ENCODE results near the gene PM20D1. TPM values are rescaled to one million over a fixed set of nuclear protein-coding genes. Genes with fewer than 3 reads are reported as not detected.

Gene PM20D1
- total and polyA plus RNA-seq, 10 of the 15 experiments (the other 5 are each of a cell fraction or from before 2014, with no cell fraction given), result not detected

DNA sequence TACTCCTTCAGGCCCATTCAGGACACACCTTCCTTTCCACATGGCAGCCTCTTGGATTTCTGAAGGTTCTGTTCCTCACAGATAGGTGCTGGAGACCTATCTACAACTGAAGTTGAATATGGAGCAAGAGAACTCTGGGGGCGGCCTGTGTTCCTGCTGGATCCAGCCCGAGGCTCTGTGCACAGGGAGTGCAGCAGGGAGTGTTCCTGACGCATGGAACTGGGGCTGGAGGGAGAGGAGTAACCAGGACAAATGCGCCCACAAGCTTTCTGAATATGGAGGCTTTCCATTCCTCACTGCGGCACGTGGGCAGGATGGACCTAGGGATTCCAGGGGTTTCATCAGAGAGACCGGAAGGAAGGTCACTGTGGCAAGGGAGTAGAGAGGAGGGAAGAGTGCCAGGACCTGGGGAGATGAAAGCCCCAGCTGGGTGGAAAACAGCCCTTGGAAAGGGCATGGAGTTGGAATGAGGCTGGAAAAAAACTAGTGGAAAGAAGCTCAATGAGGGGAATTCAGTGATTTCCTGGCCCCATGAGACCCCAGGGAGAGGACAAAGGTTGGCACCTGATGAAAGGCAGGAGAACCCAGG is 12.5 kb downstream of the PM20D1 start:
- ChIA-PET POLR2A (no interaction called here), RAD21 (ENCODE audit: unreplicated experiment) (no interaction called here), CTCF (interaction anchor here (1.4 kb wide), 1 partner anchor 45 kb away, joined by 4 read pairs; no protein-coding TSS in a partner anchor), SMC1A (ENCODE audit: uncharacterized antibody, unreplicated experiment) (interaction anchor here (0.6 to 1.7 kb wide), 2 partner anchors 10 to 45 kb away, joined by 3 to 4 read pairs; no protein-coding TSS in a partner anchor)
- Histone ChIP-seq H3K36me3 (ENCODE audit: control insufficient read depth in 2 of 2, insufficient read depth in 2 of 2, low read length in 1 of 2) (no peaks in the 10 kb centered on the region), H2AFZ (ENCODE audit: control insufficient read depth, low read depth, low read length) (no peak overlapping the region), H3K79me2 (ENCODE audit: control insufficient read depth, insufficient read depth, low read length) (no peaks in the 10 kb centered on the region), H3K27me3 (replicated peaks in 1 of 2; ENCODE audit: control insufficient read depth in 2 of 2, insufficient read depth in 2 of 2, low read length in 1 of 2) (no peaks in the 10 kb centered on the region), H3K4me3 (no peak overlapping the region), H3K9ac (ENCODE audit: control insufficient read depth, insufficient read depth, low read length) (no peak overlapping the region), H3K4me2 (ENCODE audit: control insufficient read depth, insufficient read depth) (no peak overlapping the region), H4K20me1 (ENCODE audit: control insufficient read depth, insufficient read depth) (no peaks in the 10 kb centered on the region), H3K9me3 (replicated peaks; ENCODE audit: control insufficient read depth, insufficient read depth, low read length) (no peaks in the 10 kb centered on the region), H3K27ac (ENCODE audit: control insufficient read depth, insufficient read depth) (no peak overlapping the region), H3K4me1 (ENCODE audit: control insufficient read depth, insufficient read depth, low read length) (no peaks in the 10 kb centered on the region)
- ATAC-seq, result no peak
- intact Hi-C loops (cut with micrococcal nuclease; ENCODE audit: unreplicated experiment), result no loop called here
- WGBS (ENCODE audit: insufficient coverage, insufficient replicate concordance, low lambda C conversion rate, missing lambda C conversion rate), result 38% methylated on average over 7 of the region's 7 CpGs
- BruUV-seq (replicated peaks), result no TSS peak
- in situ Hi-C loops (cut with MboI), result no loop called here
- DNase-seq (ENCODE audit: low read depth, low spot score), result no peak
- TF ChIP-seq NFIC (IDR thresholded peaks at IDR 0.05; ENCODE audit: low read depth, low read length), result no peak
- TF ChIP-seq E2F4 (IDR thresholded peaks at IDR 0.05; ENCODE audit: low read depth, low read length), result no peak
- TF ChIP-seq BCL11A (IDR thresholded peaks at IDR 0.05; ENCODE audit: low read depth, low read length), result no peak
- no peak for TF ChIP-seq POU2F2 (IDR thresholded peaks at IDR 0.05; ENCODE audit: borderline replicate concordance, low read depth, low read length)
- no peak for TF ChIP-seq ASH2L (IDR thresholded peaks at IDR 0.05; ENCODE audit: borderline replicate concordance, low read depth)
- no peak for TF ChIP-seq SUPT20H (IDR thresholded peaks at IDR 0.05; ENCODE audit: borderline replicate concordance, control insufficient read depth, low read depth, low read length)
- TF ChIP-seq NRF1 (conservative IDR thresholded peaks at IDR 0.05; ENCODE audit: low read depth, low read length), result no peak
- no peak for TF ChIP-seq CBX3 (IDR thresholded peaks at IDR 0.05; ENCODE audit: borderline replicate concordance, low read depth)
- TF ChIP-seq RB1 (IDR thresholded peaks at IDR 0.05; ENCODE audit: borderline replicate concordance), result no peak
- no peak for TF ChIP-seq SPI1 (IDR thresholded peaks at IDR 0.05; ENCODE audit: borderline replicate concordance, insufficient read depth, low read depth, low read length)
- no peak for TF ChIP-seq CHD4 (IDR thresholded peaks at IDR 0.05)
- TF ChIP-seq NFYA (IDR thresholded peaks at IDR 0.05; ENCODE audit: borderline replicate concordance, low read depth, low read length), result no peak
- no peak for TF ChIP-seq SMAD1 (IDR thresholded peaks at IDR 0.05; ENCODE audit: low read depth, partially characterized antibody)
- no peak for TF ChIP-seq RAD51 (IDR thresholded peaks at IDR 0.05)
- FAIRE-seq, result no peak
